K562 (cell line): ENCODE data around the gene PRR7. TPM values are rescaled to one million over a fixed set of nuclear protein-coding genes. Genes with fewer than 3 reads are reported as not detected.

Experiments
- CREM ChIP-seq: IDR thresholded peaks from 2 replicates; pipeline ENCODE4 v1.6.1; 2014; ENCODE audit warnings: antibody characterized with exemption, low read depth
- GABPB1 ChIP-seq: sonication (generic); formaldehyde crosslinking; IDR thresholded peaks from 2 replicates; pipeline ENCODE4 v1.8.0; 2022; ENCODE audit warnings: mild to moderate bottlenecking, missing genetic modification reagents
- GATA2 ChIP-seq: sonication (generic); formaldehyde crosslinking; IDR thresholded peaks from 2 replicates; pipeline ENCODE4 v1.4.0; 2020; ENCODE audit warnings: mild to moderate bottlenecking, missing genetic modification reagents
- MAZ ChIP-seq, 2 experiments: fragments of 450-650 bp in 1 of 2; sonication (generic) in 1 of 2; formaldehyde crosslinking; IDR thresholded peaks in 1 of 2; conservative IDR thresholded peaks in 1 of 2; 2 replicates each; pipeline versions ENCODE4 v1.4.0 to v1.5.0; 2020; ENCODE audit warnings: mild to moderate bottlenecking in 1 of 2, missing genetic modification reagents in 1 of 2
- NELFE ChIP-seq: IDR thresholded peaks from 2 replicates; pipeline ENCODE4 v1.6.1; 2011; ENCODE audit warnings: mild to moderate bottlenecking; ENCODE audit not compliant: insufficient read depth, insufficient read length
- NFXL1 ChIP-seq: fragments of 450-650 bp; formaldehyde crosslinking; IDR thresholded peaks from 2 replicates; pipeline ENCODE4 v1.4.0; 2021; ENCODE audit warnings: mild to moderate bottlenecking
- PHB ChIP-seq: fragments of 250-450 bp; sonication (Bioruptor Pico); IDR thresholded peaks from 2 replicates; pipeline ENCODE4 v1.5.0; 2021
- SETDB1 ChIP-seq: IDR thresholded peaks from one replicate; pipeline ENCODE4 v1.6.1; 2012; ENCODE audit warnings: low read length, control low read depth, inconsistent platforms
- SIN3B ChIP-seq: fragments of 450-650 bp; IDR thresholded peaks from 2 replicates; pipeline ENCODE4 v1.6.1; 2017; ENCODE audit warnings: low read depth, mild to moderate bottlenecking, moderate library complexity
- ZNF121 ChIP-seq: sonication (generic); formaldehyde crosslinking; conservative IDR thresholded peaks from 2 replicates; pipeline ENCODE4 v1.8.0; 2022; ENCODE audit warnings: missing genetic modification reagents
- ZNF589 ChIP-seq: fragments of 200-800 bp; sonication (Bioruptor generic); IDR thresholded peaks from 2 replicates; pipeline ENCODE4 v1.6.1; 2016; ENCODE audit warnings: low read depth, missing genetic modification characterization, missing compliant biosample characterization
- polyA plus RNA-seq, 8 experiments: library from polyadenylated mRNA; depleted of rRNA in 4 of 8; stranded (reverse) in 5 of 8; unstranded in 3 of 8; fragments of >200 nt; fragmentation: Nextera tagmentation in 2 of 8; fragmentation: Illumina TruSeq in 1 of 8; extraction: Ambion mirVana in 2 of 8; extraction: Trizol in 1 of 8; gene quantifications; 2 replicates each; pipeline versions ENCODE4 v1.2.1 to v1.2.3, GENCODE V29; 2011 to 2014; ENCODE audit warnings: inconsistent platforms in 1 of 8, missing spikeins in 1 of 8
- total RNA-seq, 7 experiments: library from RNA; depleted of rRNA in 6 of 7; stranded (reverse); fragments of >200 nt in 6 of 7; fragmentation: Illumina TruSeq in 2 of 7; extraction: Trizol in 2 of 7; gene quantifications; 2 replicates each; pipeline versions ENCODE4 v1.2.1 to v1.2.3, GENCODE V29; 2011 to 2021; ENCODE audit warnings: low replicate concordance in 1 of 7
- TF ChIP-seq, protein P1 (sequence below): fragments of 250-450 bp; sonication (Bioruptor Pico); IDR thresholded peaks from 2 replicates; pipeline ENCODE4 v1.5.1; 2021; ENCODE audit warnings: mild to moderate bottlenecking
- TF ChIP-seq, protein P2 (sequence below): fragments of 250-450 bp; sonication (Bioruptor Pico); IDR thresholded peaks from 2 replicates; pipeline ENCODE4 v1.8.0; 2021; ENCODE audit warnings: moderate library complexity, mild to moderate bottlenecking, inconsistent platforms
- TF ChIP-seq, protein P3 (sequence below), 2 experiments: IDR thresholded peaks; 2 replicates each; pipeline ENCODE4 v1.6.1; 2012; ENCODE audit warnings: improper control_type of control experiment in 2 of 2, low read depth in 2 of 2, low read length in 2 of 2, borderline replicate concordance in 1 of 2
- TF ChIP-seq, protein P4 (sequence below): sonication (generic); formaldehyde crosslinking; IDR thresholded peaks from 2 replicates; pipeline ENCODE4 v1.8.0; 2023; ENCODE audit warnings: missing genetic modification reagents, mild to moderate bottlenecking, borderline replicate concordance

The PRR7 gene
- total and polyA plus RNA-seq, 9 of the 15 experiments (the other 6 are each of a cell fraction or from before 2014, with no cell fraction given), result 0.80 to 11.3 (median 10.4) TPM; not detected in 4

DNA sequence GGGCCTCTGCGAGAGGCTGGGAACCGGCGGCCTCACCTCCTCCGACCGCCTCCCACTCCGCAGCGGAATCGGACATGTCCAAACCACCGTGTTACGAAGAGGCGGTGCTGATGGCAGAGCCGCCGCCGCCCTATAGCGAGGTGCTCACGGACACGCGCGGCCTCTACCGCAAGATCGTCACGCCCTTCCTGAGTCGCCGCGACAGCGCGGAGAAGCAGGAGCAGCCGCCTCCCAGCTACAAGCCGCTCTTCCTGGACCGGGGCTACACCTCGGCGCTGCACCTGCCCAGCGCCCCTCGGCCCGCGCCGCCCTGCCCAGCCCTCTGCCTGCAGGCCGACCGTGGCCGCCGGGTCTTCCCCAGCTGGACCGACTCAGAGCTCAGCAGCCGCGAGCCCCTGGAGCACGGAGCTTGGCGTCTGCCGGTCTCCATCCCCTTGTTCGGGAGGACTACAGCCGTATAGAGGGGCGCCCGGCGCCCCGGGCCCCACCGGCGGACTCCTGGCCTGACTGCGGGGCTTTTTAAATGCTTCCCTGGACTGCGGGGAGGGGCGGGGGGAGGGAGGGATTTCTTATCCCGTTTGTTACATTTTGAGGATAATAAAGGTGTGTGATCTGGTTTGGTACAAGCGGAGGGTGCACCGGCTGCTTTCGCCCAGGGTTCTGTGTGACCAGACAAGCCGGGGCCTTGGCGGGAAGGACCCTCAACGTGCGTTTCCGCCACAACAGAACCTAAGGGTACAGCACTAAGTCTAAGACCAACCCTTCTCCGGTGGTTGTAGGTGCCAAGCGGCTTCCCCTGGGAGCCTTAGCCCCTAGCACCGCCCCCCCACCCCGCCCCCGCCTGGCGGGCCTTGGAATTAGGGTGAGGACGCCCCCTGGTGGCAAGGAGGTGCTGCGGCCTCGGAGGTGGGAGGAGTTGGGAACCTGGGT lies 9.3 kb downstream of the PRR7 start (continued):
- TF ChIP-seq, protein P1, sequence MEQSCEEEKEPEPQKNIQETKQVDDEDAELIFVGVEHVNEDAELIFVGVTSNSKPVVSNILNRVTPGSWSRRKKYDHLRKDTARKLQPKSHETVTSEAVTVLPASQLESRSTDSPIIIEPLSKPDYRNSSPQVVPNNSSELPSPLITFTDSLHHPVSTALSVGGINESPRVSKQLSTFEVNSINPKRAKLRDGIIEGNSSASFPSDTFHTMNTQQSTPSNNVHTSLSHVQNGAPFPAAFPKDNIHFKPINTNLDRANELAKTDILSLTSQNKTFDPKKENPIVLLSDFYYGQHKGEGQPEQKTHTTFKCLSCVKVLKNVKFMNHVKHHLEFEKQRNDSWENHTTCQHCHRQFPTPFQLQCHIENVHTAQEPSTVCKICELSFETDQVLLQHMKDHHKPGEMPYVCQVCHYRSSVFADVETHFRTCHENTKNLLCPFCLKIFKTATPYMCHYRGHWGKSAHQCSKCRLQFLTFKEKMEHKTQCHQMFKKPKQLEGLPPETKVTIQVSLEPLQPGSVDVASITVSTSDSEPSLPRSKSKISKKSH (CRISPR knock-in tag), result no peak
- TF ChIP-seq GATA2 (CRISPR knock-in tag) (no peak), GABPB1 (peak; percentile 44), NELFE (no peak), ZNF589 (CRISPR knock-in tag) (no peak), PHB (CRISPR knock-in tag) (no peak), NFXL1 (CRISPR knock-in tag) (no peak), ZNF121 (CRISPR knock-in tag) (no peak), MAZ (CRISPR knock-in tag; conservative IDR thresholded peaks at IDR 0.05 in 1 of 2, IDR thresholded peaks at IDR 0.05 in 1 of 2) (peak in 1 of 2 experiments; percentile 85; a peak in 2 of 4 replicates), SETDB1 (no peak), SIN3B (peak; percentile 9; the same call in 1 of the 2 replicates), CREM (peak; percentile 52; the same call in 1 of the 2 replicates)
- TF ChIP-seq, protein P2, sequence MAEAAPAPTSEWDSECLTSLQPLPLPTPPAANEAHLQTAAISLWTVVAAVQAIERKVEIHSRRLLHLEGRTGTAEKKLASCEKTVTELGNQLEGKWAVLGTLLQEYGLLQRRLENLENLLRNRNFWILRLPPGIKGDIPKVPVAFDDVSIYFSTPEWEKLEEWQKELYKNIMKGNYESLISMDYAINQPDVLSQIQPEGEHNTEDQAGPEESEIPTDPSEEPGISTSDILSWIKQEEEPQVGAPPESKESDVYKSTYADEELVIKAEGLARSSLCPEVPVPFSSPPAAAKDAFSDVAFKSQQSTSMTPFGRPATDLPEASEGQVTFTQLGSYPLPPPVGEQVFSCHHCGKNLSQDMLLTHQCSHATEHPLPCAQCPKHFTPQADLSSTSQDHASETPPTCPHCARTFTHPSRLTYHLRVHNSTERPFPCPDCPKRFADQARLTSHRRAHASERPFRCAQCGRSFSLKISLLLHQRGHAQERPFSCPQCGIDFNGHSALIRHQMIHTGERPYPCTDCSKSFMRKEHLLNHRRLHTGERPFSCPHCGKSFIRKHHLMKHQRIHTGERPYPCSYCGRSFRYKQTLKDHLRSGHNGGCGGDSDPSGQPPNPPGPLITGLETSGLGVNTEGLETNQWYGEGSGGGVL (CRISPR knock-in tag), result no peak
- TF ChIP-seq, protein P3, sequence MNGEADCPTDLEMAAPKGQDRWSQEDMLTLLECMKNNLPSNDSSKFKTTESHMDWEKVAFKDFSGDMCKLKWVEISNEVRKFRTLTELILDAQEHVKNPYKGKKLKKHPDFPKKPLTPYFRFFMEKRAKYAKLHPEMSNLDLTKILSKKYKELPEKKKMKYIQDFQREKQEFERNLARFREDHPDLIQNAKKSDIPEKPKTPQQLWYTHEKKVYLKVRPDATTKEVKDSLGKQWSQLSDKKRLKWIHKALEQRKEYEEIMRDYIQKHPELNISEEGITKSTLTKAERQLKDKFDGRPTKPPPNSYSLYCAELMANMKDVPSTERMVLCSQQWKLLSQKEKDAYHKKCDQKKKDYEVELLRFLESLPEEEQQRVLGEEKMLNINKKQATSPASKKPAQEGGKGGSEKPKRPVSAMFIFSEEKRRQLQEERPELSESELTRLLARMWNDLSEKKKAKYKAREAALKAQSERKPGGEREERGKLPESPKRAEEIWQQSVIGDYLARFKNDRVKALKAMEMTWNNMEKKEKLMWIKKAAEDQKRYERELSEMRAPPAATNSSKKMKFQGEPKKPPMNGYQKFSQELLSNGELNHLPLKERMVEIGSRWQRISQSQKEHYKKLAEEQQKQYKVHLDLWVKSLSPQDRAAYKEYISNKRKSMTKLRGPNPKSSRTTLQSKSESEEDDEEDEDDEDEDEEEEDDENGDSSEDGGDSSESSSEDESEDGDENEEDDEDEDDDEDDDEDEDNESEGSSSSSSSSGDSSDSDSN (IDR thresholded peaks at IDR 0.05; ENCODE audit: borderline replicate concordance in 1 of 2, low read depth in 2 of 2, low read length in 2 of 2), result peak in 1 of 2 experiments; percentile 57; a peak in 1 of 4 replicates
- TF ChIP-seq, protein P4, sequence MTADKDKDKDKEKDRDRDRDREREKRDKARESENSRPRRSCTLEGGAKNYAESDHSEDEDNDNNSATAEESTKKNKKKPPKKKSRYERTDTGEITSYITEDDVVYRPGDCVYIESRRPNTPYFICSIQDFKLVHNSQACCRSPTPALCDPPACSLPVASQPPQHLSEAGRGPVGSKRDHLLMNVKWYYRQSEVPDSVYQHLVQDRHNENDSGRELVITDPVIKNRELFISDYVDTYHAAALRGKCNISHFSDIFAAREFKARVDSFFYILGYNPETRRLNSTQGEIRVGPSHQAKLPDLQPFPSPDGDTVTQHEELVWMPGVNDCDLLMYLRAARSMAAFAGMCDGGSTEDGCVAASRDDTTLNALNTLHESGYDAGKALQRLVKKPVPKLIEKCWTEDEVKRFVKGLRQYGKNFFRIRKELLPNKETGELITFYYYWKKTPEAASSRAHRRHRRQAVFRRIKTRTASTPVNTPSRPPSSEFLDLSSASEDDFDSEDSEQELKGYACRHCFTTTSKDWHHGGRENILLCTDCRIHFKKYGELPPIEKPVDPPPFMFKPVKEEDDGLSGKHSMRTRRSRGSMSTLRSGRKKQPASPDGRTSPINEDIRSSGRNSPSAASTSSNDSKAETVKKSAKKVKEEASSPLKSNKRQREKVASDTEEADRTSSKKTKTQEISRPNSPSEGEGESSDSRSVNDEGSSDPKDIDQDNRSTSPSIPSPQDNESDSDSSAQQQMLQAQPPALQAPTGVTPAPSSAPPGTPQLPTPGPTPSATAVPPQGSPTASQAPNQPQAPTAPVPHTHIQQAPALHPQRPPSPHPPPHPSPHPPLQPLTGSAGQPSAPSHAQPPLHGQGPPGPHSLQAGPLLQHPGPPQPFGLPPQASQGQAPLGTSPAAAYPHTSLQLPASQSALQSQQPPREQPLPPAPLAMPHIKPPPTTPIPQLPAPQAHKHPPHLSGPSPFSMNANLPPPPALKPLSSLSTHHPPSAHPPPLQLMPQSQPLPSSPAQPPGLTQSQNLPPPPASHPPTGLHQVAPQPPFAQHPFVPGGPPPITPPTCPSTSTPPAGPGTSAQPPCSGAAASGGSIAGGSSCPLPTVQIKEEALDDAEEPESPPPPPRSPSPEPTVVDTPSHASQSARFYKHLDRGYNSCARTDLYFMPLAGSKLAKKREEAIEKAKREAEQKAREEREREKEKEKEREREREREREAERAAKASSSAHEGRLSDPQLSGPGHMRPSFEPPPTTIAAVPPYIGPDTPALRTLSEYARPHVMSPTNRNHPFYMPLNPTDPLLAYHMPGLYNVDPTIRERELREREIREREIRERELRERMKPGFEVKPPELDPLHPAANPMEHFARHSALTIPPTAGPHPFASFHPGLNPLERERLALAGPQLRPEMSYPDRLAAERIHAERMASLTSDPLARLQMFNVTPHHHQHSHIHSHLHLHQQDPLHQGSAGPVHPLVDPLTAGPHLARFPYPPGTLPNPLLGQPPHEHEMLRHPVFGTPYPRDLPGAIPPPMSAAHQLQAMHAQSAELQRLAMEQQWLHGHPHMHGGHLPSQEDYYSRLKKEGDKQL (CRISPR knock-in tag), result no peak
